ENCODE data around the gene CLEC2L.

Gene CLEC2L

DNA sequence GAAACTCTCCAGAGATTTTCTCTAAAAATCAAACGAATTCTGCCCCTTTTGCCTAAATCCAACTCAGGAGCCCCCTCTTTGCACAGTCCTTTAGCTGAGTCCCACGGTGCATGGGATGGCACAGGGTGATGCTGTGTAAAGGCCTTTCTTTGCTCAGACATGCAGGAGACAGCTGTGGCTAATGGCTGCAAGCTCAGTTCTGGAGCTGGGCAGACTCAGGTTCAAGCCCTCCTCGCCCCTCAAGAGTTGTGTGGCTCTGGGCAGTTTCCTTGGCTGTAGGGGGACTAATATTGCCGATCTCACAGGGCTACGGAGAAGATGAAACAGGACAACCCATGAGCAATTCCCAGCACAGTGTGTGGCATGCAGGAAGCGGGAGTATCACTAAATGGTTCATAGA lies 42.6 kb downstream of the CLEC2L start:
- H3K4me2 ChIP-seq: no peak overlapping the region
- H3K36me3 ChIP-seq: peaks cover 59% of the 10 kb centered on the region
- no peak for TF ChIP-seq Cebpa-rat (IDR thresholded peaks at IDR 0.05)
- no peaks in the 10 kb centered on the region for H3K27me3 ChIP-seq
- H4K20me1 ChIP-seq: no peaks in the 10 kb centered on the region
- no peak overlapping the region for H3K9ac ChIP-seq
- no peaks in the 10 kb centered on the region for H3K9me3 ChIP-seq
- no peak overlapping the region for H3K27ac ChIP-seq
- H3K4me1 ChIP-seq: peaks cover 18% of the 10 kb centered on the region
- H3K4me3 ChIP-seq: no peak overlapping the region

DNA sequence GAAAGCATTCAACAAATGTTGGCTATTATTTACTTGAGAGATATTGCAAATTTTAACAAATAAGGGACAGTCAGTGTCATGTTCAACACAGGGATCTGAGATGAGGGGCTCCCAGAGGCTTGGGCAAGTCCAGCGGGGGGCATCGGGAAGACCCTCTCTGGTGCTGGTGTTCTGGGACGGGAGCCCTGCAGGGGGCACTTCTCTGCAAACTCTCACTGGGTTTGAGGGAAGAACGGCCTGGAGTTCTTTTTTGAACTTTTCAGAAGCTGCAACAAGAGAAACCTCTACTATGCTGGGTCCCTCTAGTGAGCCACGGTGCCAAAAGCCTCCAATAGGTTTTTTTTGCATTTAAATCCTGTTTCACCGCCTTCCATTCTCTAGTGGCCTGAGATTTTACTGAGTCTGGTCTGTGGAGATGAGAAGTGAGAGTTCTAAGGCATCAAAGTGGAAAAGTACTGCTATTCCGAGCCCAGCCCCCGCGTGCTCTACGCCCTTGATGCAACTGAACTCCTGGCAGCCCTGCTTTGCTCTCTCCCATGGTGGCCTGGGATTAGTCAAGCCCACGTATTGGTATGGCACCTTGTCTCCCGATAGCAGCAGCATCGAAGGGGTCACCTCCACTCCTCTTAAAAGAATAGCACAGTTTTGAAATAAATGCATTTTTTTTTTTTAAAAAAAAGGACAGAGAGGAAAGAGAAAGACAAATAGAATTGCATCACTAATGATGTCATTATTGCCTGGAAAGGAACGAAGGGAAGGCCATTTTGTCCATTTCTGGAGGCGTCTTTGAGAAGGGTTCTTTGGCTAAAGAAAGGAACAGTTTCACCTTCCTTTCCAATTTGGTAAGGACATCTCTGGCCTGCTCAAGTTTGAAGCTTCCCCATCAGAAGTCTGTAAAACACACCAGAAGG lies 43.5 kb downstream of the CLEC2L start:
- TF ChIP-seq Cebpa-rat (IDR thresholded peaks at IDR 0.05): no peak
- no peak overlapping the region for H3K9ac ChIP-seq
- H4K20me1 ChIP-seq: no peaks in the 10 kb centered on the region
- no peaks in the 10 kb centered on the region for H3K9me3 ChIP-seq
- no peak overlapping the region for H3K4me2 ChIP-seq
- no peaks in the 10 kb centered on the region for H3K27me3 ChIP-seq
- H3K36me3 ChIP-seq: peaks cover 63% of the 10 kb centered on the region
- H3K4me1 ChIP-seq: peaks cover 25% of the 10 kb centered on the region
- no peak overlapping the region for H3K27ac ChIP-seq
- no peak overlapping the region for H3K4me3 ChIP-seq

DNA sequence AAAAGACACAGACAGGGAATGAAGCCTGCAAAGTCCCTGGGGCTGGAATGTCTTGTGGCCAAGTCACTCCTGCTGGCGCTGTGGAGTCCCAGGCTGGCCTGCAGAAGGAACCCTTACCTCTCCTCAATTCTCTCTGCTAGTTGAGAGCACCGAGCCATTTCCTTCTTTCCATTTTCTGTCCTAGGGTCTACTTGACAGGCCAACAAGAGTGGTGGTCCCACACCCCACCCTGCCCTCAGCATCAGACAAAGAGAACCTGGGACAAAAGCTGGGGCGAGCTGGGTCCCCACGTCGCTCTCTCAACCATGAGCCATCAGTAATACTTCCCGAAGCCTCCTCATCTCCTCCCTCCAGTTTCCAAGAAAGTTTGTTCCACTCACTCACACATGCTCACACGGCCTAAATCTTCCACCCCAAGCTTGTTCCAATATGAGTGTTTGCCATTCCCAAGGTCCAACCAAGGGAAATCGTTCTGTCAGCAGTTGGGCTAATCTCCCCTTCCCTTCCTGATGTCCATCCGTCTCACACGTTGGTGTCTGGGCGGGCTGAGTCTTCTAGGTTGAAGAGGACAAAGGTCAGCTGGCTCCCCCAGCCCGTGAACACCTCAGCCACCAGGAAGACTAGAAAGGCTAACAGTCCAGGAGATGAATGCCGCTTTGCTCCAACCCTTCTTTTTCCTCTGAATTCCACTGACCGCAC lies 44.3 kb downstream of the CLEC2L start:
- peaks cover 62% of the 10 kb centered on the region for H3K36me3 ChIP-seq
- H3K4me2 ChIP-seq: no peak overlapping the region
- no peak for TF ChIP-seq Cebpa-rat (IDR thresholded peaks at IDR 0.05)
- H3K9me3 ChIP-seq: no peaks in the 10 kb centered on the region
- H3K9ac ChIP-seq: no peak overlapping the region
- H3K27ac ChIP-seq: no peak overlapping the region
- H4K20me1 ChIP-seq: no peaks in the 10 kb centered on the region
- no peak overlapping the region for H3K4me3 ChIP-seq
- peaks cover 20% of the 10 kb centered on the region for H3K4me1 ChIP-seq
- no peaks in the 10 kb centered on the region for H3K27me3 ChIP-seq

DNA sequence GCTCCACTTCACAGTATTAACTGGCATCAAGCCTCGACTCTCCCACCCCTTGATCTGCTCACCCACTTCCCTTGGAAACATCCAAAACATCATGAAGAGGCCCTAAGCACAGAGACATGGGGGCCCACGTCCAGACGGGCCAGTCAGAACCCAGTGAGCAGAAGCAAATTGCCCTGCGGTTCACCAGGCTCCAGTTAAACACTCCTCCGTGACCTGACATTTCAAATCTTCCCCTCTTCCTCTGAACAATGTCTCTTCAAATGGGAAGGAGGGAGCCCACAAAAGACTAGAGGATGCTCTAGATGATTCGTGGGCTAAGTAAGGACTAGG lies 44.8 kb downstream of the CLEC2L start:
- peaks cover 16% of the 10 kb centered on the region for H3K4me1 ChIP-seq
- no peaks in the 10 kb centered on the region for H3K9me3 ChIP-seq
- no peaks in the 10 kb centered on the region for H4K20me1 ChIP-seq
- no peaks in the 10 kb centered on the region for H3K27me3 ChIP-seq
- no peak for TF ChIP-seq Cebpa-rat (IDR thresholded peaks at IDR 0.05)
- no peak overlapping the region for H3K27ac ChIP-seq
- no peak overlapping the region for H3K4me2 ChIP-seq
- no peak overlapping the region for H3K9ac ChIP-seq
- peaks cover 67% of the 10 kb centered on the region for H3K36me3 ChIP-seq
- H3K4me3 ChIP-seq: no peak overlapping the region

DNA sequence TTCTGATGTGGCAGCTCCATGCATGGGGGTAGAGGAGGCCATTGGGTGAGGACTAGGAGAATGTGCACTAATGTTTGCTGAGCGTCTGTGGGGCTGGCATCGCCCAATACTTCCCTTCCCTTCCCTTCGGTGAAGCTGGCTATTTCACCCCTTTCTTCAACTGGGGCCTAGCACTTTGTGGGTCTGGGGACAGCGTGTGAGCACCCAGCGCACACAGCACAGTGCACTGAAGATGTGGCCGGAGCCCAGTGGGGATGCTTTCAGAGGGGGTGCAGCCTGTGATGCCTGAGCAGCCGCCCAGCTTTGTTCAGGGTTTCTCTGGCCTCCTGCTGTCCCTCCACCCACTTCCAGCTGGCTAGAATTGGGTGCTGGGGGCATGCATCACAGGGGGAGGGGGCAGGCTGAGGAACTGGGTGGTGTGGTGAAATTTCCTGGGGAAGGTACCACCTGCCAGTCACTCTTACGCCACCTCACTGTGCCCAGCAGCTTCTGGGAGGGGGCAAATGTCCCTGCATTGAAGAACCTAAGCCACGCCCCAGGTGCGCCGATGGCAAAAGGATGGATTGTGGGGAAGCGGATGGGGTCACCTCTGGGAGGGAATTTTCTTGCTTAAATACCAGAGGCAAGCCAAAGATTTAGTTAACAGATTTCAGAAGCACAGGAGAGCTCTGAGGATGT lies 45.5 kb downstream of the CLEC2L start:
- H3K9me3 ChIP-seq: no peaks in the 10 kb centered on the region
- H3K27me3 ChIP-seq: no peaks in the 10 kb centered on the region
- no peak overlapping the region for H3K9ac ChIP-seq
- TF ChIP-seq Cebpa-rat (IDR thresholded peaks at IDR 0.05): no peak
- H3K27ac ChIP-seq: no peak overlapping the region
- H3K4me3 ChIP-seq: no peak overlapping the region
- peaks cover 71% of the 10 kb centered on the region for H3K36me3 ChIP-seq
- H3K4me1 ChIP-seq: peaks cover 14% of the 10 kb centered on the region; the same call in 1 of the 2 replicates
- H3K4me2 ChIP-seq: no peak overlapping the region
- H4K20me1 ChIP-seq: no peaks in the 10 kb centered on the region

DNA sequence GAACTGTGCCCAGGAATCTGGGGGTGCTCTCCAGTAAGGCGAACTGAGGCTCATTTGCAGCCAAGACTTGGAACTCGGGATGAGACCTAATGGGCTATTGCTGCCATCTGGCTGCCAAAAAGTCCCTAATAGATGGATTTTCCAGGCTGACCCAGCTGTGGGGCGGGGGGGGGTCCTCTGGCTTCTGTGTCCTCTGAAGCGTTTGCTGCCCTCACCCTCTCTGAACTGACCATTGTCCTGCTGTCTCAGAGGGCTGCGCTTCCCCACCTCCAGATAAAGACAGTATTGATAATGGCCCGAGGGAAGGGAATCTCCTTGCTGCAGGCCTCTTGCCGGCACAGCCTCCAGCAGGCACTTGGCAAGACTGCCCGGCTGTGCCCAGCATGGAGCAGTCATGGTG lies 46.6 kb downstream of the CLEC2L start:
- H3K27ac ChIP-seq: no peak overlapping the region
- TF ChIP-seq Cebpa-rat (IDR thresholded peaks at IDR 0.05): no peak
- peaks cover 14% of the 10 kb centered on the region; the same call in 1 of the 2 replicates for H3K4me1 ChIP-seq
- no peaks in the 10 kb centered on the region for H4K20me1 ChIP-seq
- H3K27me3 ChIP-seq: no peaks in the 10 kb centered on the region
- H3K36me3 ChIP-seq: peaks cover 76% of the 10 kb centered on the region
- H3K9me3 ChIP-seq: no peaks in the 10 kb centered on the region
- H3K4me2 ChIP-seq: no peak overlapping the region
- no peak overlapping the region for H3K9ac ChIP-seq
- no peak overlapping the region for H3K4me3 ChIP-seq

DNA sequence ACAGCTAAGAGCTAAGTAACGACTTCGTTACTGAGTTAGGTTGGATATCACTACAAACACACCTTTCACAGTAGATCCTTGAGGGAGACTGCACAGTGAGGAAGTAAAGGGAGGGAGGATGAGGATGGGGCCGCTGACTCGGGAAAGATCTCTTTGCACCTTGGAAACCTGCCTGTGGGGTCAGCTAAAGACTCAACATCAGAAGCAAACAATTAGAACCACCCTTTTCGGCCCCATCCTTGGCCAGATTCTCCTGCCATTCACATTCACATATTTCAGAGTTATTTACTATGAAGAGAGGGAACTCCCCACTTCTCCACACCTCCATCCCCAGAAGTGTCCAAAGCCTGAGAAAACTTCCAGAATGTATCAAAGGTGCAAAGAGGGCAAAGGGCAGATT lies 47.1 kb downstream of the CLEC2L start:
- TF ChIP-seq Cebpa-rat (IDR thresholded peaks at IDR 0.05): no peak
- Histone ChIP-seq H3K4me3 (no peak overlapping the region), H3K9me3 (no peaks in the 10 kb centered on the region), H3K27me3 (no peaks in the 10 kb centered on the region), H3K4me1 (peaks cover 14% of the 10 kb centered on the region; the same call in 1 of the 2 replicates), H3K36me3 (peaks cover 81% of the 10 kb centered on the region), H3K27ac (no peak overlapping the region), H4K20me1 (no peaks in the 10 kb centered on the region), H3K4me2 (no peak overlapping the region), H3K9ac (no peak overlapping the region)

DNA sequence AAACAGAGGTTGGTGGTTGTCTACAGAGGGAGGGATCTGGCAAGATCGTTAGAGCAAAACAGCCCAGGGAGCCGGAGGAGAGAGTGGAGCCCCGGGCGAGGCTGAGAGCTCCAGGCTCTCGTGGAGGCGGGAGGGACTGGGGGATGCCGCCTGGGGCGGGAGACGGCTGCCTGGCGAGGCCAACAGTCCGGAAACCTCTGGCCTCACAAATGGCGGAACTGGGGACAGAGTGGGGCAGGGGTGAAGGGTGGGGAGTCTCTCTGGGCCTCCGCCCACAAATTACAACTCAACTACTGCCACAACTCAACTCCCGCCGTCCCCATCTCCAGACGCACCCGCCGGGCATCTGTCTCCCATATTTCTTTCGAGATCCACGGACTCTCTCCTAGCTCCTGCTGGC lies 47.7 kb downstream of the CLEC2L start:
- no peak for TF ChIP-seq Cebpa-rat (IDR thresholded peaks at IDR 0.05)
- Histone ChIP-seq H3K9me3 (no peaks in the 10 kb centered on the region), H3K4me1 (peaks cover 14% of the 10 kb centered on the region; the same call in 1 of the 2 replicates), H3K4me3 (no peak overlapping the region), H3K4me2 (no peak overlapping the region), H3K27me3 (no peaks in the 10 kb centered on the region), H3K27ac (no peak overlapping the region), H3K36me3 (peaks cover 87% of the 10 kb centered on the region), H4K20me1 (no peaks in the 10 kb centered on the region), H3K9ac (no peak overlapping the region)

DNA sequence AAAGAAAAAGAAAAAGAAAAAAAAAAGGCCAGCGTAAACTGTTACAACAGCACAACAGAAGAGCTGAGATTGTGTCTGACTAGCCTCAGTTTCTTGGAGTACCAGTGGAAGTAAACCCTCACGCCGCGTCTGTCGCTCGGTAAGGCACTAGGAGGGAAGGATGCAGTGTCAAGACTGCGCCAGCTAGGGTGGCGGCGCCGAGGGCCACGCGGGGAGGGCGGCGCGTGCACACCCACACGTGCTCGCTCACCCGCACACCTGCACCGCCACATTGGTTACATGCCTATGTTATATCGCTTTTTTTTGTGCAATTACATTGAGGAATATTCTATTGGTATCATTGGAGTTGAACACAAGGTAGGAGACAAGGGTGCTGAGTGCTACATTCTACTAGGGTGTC lies 48.2 kb downstream of the CLEC2L start:
- Histone ChIP-seq H3K27me3 (no peaks in the 10 kb centered on the region), H3K9ac (no peak overlapping the region), H3K4me1 (peaks cover 11% of the 10 kb centered on the region; the same call in 1 of the 2 replicates), H3K27ac (no peak overlapping the region), H3K4me2 (no peak overlapping the region), H4K20me1 (no peaks in the 10 kb centered on the region), H3K36me3 (peaks cover 89% of the 10 kb centered on the region), H3K4me3 (no peak overlapping the region), H3K9me3 (no peaks in the 10 kb centered on the region)
- no peak for TF ChIP-seq Cebpa-rat (IDR thresholded peaks at IDR 0.05)

DNA sequence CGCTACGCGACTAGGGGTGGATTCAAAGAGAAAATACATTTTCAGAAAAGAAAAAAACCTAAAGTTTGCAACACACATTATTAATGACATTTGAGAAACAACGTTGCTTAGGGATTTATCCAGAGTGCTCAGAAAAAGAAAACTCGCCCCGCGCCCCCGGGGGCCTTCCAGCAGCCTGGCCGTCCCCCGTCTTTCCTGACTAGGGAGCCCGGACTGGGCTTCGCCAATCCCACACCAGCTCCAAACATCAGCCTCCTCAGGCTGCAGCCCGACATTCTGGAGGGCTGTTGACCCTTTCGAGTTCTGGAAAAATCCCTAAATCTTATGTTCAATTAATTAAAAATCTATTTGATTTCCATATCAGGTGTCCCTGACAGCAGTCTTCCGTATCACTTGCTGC lies 48.6 kb downstream of the CLEC2L start:
- TF ChIP-seq Cebpa-rat (IDR thresholded peaks at IDR 0.05): no peak
- H3K9ac ChIP-seq: no peak overlapping the region
- H3K4me2 ChIP-seq: no peak overlapping the region
- H3K4me3 ChIP-seq: no peak overlapping the region
- H3K27me3 ChIP-seq: no peaks in the 10 kb centered on the region
- H3K4me1 ChIP-seq: 0 out of 2 replicates have a peak, but pooled peaks cover 7% of the 10 kb centered on the region
- H3K9me3 ChIP-seq: no peaks in the 10 kb centered on the region
- H3K27ac ChIP-seq: no peak overlapping the region
- peaks cover 87% of the 10 kb centered on the region for H3K36me3 ChIP-seq
- H4K20me1 ChIP-seq: no peaks in the 10 kb centered on the region

Data from BLaER1 (cell line).